Stimulated activated CD4-positive, alpha-beta T cell treated with anti-CD3 and anti-CD28 coated beads, TNF-alpha, amount 100 ng/mL, for 1 hour (primary cell): ENCODE data around the gene GRAMD1B.

Experiments used
- DNase-seq, 3 donors: peaks; one replicate each; pipeline ENCODE4 v3.0.0-alpha.2; 2020; ENCODE audit warnings: low read depth in 3 of 3, low spot score in 1 of 3

The GRAMD1B gene

DNA sequence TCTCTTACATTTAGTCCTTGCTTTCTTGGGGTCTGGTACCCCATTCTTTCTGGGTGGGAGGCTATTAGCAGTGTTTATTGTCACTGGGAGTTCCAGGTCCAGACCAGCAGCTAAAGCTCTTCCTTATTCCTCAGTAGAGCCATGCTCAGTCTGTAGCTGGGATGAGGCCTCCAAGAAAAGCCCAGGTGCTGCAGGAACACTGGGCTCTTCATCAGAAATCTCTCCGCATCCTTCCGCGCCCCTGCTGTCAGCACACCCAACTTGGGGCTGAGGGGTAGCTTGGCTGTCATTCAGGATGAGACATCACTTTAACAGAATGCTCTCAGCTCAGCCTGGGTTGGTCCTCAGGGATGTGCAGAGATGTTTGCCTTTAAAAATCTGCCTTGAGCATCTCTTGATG, 97.5 kb downstream of the GRAMD1B start:
- DNase-seq, result no peak

DNA sequence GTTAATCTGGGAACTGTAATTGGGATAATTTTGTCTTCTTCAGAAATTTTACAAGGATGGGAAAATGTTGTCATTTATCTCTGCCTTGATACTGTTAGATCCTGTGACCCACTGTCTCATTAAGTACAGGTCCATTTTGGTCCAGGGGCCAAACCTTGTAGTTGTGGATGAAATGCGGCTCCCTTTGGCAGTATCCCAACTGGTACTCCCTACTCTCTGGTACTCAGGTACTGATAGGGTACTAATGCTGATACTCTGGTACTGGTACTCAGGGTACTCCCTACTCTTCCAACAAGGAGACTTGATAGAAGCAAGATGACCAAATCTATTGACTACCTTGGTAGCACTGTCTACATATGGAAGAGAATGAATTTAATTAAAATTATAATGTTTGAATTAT, 97.9 kb downstream of the GRAMD1B start:
- DNase-seq, result no peak

GRCh38 chr11:123531325-123531724, 101.3 kb downstream of the GRAMD1B start:
- no peak for DNase-seq

DNA sequence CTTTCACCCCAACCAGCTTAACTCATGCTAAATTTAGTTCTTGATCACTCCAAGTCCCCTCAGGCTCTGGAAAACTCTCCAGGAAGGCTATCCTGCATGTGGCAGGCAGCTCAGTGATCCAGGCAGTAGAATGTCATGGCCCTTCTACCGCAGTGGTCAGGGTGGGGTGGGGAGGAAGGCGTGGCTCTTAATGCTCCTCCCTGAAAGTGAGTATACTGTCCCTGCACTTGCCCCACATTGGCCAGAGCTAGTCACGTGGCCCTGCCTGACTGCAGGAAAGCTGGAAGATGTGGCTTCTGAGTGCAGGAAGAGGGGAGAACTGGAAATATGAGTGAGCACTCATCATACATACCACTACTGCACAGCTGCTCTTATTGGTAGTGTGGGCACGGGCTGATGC, 102.1 kb downstream of the GRAMD1B start:
- DNase-seq, result no peak

GRCh38 chr11:123535401-123535800, 105.3 kb downstream of the GRAMD1B start:
- DNase-seq, result no peak

DNA sequence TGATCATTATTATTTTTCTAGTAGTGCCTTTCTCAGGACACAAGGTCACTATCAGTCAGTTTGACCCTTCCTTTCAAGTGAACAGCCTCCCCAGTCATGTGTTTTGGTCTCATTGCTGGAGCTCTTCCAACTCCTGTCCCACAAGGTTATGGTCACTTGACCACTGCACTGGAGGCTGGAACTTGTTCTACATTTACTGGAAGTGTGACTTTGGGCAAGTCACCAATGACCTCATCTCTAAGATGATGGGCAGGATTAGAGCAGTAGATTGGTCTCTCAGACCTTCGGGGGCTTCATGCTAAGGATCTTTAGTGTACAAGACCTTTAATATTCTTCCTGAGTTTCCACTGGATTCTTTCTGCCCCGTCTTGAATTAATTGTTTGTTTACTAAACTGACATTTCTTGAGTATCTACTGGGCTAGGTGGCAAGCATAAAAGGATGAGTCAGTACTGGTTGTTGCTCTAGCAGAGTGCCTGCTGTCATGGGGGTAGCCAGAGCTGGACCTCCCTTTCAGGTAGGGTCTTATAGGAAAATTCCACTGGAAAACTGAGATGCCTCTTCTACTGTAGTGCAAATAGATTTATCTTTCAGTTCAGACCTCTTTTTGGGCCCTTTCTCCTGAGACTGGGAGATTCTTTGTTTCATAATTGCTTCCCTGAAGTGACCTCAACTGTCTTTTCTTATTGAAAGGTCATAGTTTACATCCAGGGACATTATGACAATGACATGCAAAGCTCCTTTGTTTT, 106.8 kb downstream of the GRAMD1B start:
- no peak for DNase-seq

DNA sequence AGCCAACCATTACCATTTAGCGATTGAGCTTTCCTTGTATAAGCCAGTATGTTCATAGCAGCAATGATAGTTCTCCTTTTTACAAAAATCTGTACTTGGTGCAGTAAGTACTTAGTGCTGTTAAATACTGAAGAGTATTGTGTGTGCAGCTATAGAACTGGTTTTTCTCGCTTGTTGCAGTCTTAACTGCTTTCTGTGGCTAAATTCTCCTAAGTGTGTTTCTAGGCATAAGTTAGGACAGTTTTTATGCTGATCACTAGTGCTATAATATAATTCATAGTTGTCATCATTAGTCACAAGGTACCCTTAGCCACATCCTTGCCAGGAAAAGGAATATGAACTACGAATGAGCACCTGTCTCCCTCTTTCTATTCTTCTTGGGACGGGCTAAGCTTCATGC, 107.7 kb downstream of the GRAMD1B start:
- DNase-seq, result no peak

DNA sequence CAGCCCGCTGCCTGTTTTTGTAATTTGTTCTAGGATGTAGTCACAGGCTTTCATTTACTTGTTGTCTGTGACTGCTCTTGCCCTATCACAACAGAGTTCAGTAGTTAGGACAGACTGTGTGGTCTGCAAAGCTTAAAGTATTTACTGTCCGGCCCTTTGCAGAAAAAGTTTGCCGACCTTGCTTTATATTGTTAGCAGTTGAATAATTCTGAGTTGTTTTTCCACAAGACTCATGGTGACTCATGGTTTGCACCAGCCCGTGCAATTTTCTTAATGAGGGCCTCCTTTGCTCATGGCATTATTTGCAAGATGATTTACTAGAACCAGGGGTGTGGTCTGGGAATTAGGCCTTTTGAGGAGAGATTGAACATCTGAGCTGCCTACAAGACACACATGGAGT, 113.7 kb downstream of the GRAMD1B start:
- DNase-seq, result no peak

DNA sequence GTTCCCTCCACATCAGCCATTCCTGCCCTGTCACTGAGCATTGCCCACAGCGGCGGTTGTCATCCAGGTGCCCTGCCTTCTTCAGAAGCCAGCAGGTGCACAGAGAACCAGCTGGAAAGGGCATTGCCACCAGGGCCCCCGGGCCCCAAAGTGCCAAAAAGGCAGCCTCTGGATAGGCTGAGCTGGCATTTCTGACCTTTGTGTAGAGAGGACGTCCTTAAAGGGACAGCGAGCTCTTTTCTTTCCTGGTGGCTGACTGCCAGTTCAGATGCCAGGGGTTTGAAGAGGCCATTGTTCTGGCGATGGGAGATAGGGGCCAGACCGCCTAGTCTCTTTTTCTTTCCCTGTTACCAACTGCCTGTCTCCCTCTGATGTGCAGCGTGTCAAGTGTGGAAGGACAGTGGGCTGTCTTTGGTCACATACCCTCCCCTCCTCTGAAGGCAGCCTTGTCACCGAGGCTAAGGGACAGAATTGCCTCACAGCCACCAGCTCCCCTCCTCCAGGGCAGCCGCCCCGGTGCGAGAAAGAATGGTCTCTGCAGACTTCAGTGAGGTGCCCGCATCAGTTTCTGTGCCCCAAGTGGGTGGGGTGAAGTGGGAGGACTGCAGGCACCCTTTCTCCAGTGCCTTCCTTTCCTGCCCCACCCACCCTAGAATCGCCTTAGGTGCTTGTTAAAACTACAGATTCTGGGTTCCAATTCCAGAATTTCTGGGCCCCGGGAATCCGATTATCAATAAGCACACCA, 114.7 kb downstream of the GRAMD1B start:
- DNase-seq, result no peak

DNA sequence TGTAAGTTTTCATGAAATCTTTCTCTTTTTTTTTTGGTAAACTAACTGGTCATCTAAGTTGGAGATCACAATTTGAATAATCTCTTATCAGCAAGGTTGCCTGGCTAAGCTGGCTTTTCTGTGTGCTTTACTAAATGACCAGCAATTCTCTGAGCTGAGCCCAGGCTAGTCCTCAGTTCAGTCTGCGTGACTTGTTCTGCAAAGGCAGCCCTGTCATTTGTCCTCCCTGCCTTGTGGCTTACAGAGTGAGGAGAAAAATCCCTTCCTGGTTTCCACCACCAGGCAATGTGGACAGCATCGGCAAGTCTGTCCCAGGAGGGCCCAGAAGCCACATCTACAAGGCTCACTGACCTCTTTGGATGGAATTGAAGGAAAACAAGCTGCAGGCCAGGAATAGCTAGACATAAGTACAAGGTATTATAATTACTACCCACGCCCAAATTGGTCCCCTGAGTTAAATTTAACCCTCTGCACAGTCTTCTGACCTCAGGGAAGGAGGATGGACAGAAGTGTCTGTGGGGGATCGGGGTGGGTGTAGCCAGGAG, 115.7 kb downstream of the GRAMD1B start:
- DNase-seq, result no peak

- no peak for DNase-seq
Observed at GRCh38 chr11:123546515-123546914, 116.4 kb downstream of the GRAMD1B start.

- no peak for DNase-seq
Observed at GRCh38 chr11:123547180-123547579, 117.1 kb downstream of the GRAMD1B start.

- DNase-seq, result no peak
Observed at GRCh38 chr11:123548774-123549173, 118.7 kb downstream of the GRAMD1B start.

DNA sequence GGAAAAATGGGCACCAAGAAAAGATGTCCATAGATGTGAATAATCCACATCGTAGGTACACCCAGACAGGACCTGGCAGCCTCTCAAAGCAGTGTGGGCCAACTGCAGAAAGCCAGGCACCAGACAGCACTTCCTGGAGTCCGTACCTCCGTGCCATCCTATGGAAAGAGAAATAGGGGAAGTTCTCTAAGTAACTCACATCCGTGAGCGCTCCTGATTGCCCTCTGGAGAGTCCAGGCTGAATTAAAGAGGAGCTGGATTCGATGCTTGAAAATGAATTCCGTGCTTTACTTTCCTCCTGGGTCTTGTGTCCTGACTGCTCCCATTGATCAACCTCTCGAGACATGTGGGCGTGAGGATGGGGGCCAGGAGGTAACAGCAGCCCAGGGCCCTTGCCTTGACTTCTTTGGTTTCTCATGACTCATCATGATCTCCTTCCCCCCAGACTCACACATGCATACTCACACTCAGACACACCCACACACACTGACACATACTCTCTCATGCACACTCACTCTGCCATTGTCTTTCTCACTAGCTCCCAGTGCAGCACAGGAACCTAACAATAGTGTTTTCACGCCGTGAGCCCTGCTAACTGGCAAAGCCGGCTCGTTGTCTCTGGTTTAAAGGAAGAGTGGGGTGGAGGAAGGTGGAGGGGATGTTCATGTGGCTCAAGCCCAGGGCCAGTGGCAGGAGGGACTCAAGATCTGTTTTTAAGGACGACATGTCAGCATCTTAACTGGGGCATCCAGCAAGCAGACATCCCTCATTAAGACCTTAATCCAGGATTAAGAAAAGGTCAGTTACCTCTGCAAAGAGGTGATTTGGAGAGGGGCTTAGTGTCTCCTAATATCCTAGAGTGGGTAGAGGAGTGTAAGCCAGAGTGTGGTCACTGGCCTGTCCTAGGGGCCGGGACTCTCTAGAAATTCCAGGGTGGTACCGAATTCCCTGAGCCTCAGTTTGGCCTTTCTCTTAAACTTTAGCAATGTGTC, 120.2 kb downstream of the GRAMD1B start:
- no peak for DNase-seq

- DNase-seq, result no peak
Observed at GRCh38 chr11:123551079-123551478, 121.0 kb downstream of the GRAMD1B start.

DNA sequence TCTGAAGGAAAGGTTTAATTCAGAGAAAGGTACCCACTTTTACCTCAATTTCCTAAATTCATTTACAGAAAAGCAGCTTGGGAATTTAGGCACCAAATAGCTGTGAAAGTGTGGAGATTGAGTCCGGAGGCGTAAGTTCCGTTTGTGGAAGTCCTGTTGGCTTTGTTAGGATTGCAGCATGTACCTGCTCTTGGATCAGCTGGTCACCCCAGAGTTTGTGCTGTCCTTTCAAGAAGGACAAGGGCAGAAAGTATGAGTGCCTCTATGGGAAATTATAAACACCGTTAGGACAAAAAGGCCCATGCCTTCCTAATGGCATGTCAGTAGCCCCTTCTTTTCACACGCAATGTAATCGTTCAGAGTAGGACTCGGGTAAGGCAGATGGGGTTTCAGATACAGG, 126.6 kb downstream of the GRAMD1B start:
- DNase-seq, result no peak

GRCh38 chr11:123558536-123559315, 128.7 kb downstream of the GRAMD1B start:
- DNase-seq, result no peak

GRCh38 chr11:123559523-123559955, 129.5 kb downstream of the GRAMD1B start:
- DNase-seq, result no peak

GRCh38 chr11:123560006-123560405, 129.9 kb downstream of the GRAMD1B start:
- no peak for DNase-seq

DNA sequence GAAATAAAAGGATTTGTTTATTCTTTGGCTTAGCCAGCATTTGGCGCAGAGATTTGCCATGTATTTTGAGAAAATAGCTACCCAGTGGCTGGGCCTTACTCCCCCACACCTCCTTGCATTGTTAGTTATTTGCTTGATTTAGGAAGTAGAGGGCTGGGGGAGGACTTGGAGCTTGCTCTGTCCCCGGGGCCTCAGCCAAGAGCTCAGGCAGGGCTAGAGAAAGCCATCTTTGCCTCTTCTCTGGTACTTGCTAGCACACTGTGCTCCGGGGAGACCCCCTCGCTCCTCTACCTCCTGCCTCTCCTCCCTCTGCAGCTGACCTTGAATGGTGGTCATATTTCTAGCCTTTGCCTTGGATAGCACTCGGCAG, 131.3 kb downstream of the GRAMD1B start:
- DNase-seq, result no peak
